Adipose tissue (tissue), 3 donors: ENCODE results near the gene SF1. TPM values are rescaled to one million over a fixed set of nuclear protein-coding genes. Genes with fewer than 3 reads are reported as not detected.

Experiments used
- H3K27ac ChIP-seq: one replicate; pipeline ENCODE4 v1.5.1; 2013; ENCODE audit warnings: low read depth, low read length
- WGBS, 3 donors: extraction: QIAGEN DNeasy Blood & Tissue Kit; methylation state at CpG; one replicate each; pipeline ENCODE4 v1.1.7; 2013; 5-methylcytosine and 5-hydroxymethylcytosine counted together
- polyA plus RNA-seq, 3 donors: library from polyadenylated mRNA; stranded (reverse); fragments of 200-250 nt; gene quantifications; one replicate each; pipeline ENCODE4 v1.2.3, GENCODE V29; 2013
- donor health status: healthy with polysubstance abuse.
- donor health status: Bipolar disorder and iron deficiency.
- donor health status: healthy.

SF1 gene
- polyA plus RNA-seq, 3 donors = 51.6 to 156 (median 124) TPM

- 94 to 95% (median 94%) methylated on average over 21 of the region's 21 CpGs for WGBS, 3 donors
Measured at GRCh38 chr11:64754919-64755662, 23.3 kb downstream of the SF1 start.

GRCh38 chr11:64754124-64754918 is 24.0 kb downstream of the SF1 start:
- H3K27ac ChIP-seq = no peak overlapping the region
- 85 to 89% (median 87%) methylated on average over 25 to 26 of the region's 26 CpGs for WGBS, 3 donors

More at GRCh38 chr11:64754919-64755662, 23.3 kb downstream of the SF1 start:
- H3K27ac ChIP-seq = no peak overlapping the region

GRCh38 chr11:64753380-64754123 is 24.8 kb downstream of the SF1 start:
- no peak overlapping the region for H3K27ac ChIP-seq
- WGBS, 3 donors = 93 to 96% (median 96%) methylated on average over 43 of the region's 43 CpGs

DNA sequence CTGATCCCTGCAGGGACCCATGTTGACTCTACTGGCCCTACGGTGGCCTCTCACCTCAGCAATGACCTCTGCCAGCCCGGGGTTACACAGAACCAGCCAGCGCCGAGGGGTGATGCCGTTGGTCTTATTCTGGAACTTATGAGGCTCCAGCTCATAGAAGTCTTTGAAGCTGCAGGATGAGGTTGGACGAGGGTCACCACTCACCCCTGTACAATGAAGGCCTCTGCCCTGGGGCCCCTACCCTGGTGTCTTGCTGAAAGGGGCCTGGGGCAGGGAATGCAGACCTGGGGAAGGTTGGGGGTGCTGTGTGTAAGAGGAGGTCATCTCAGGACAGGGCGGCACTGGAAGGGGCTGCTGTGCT is 25.3 kb downstream of the SF1 start:
- 87 to 92% (median 89%) methylated on average over 7 of the region's 7 CpGs for WGBS, 3 donors
- H3K27ac ChIP-seq = no peak overlapping the region

- 86 to 89% (median 88%) methylated on average over 12 to 14 of the region's 14 CpGs for WGBS, 3 donors
- H3K27ac ChIP-seq = no peak overlapping the region
Measured at GRCh38 chr11:64752175-64752970, 26.0 kb downstream of the SF1 start.

GRCh38 chr11:64751580-64751979 is 26.8 kb downstream of the SF1 start:
- H3K27ac ChIP-seq = no peak overlapping the region
- WGBS, 3 donors = 93 to 95% (median 95%) methylated on average over 9 of the region's 9 CpGs

DNA sequence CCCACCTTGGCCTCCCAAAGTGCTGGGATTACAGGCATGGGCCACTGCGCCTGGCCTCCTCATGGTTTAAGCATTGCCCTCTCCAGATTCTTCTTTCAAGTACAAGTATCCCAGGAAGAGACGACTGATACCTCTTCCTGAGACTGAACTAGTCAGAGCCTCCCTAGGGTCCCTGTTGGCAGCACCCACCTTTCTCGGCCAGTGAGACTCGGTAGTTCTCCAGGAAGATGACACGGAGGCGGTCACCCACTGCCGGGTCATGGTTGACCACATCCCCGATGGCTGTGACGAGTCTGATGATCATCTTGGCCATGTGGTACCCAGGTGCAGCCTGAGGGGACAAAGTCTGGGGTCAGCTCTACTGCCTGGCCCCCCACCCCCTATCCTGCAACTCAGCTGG is 27.2 kb downstream of the SF1 start:
- H3K27ac ChIP-seq = no peak overlapping the region
- 90 to 96% (median 92%) methylated on average over 9 of the region's 9 CpGs for WGBS, 3 donors

DNA sequence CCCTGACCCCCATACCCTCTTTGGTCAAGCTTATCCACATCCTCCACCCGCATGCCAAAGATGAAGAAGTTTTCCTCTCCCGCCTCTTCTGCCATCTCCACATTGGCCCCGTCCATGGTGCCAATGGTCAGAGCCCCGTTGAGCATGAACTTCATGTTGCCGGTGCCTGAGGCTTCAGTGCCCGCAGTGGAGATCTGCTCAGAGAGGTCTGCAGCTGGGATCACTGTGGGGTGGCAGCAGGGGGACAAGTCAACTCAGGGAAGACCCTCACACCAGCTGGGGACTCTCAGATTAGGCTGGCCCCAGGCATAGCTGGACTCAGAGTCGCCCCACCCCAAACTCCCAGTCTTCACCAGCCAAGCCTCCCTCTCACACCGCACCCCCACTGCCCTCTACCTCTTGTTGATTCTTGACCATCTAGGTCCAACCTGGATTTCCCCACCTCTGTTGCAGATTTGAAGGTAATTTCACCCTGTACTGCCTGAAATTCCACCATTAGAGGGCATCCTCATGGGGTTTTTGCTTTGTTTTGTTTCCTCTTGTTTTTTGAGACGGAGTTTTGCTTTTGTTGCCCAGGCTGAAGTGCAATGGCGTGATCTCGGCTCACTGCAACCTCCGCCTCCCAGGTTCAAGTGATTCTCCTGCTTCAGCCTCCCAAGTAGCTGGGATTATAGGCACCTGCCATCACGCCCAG is 27.8 kb downstream of the SF1 start:
- H3K27ac ChIP-seq = no peak overlapping the region
- WGBS, 3 donors = 92 to 93% (median 93%) methylated on average over 13 of the region's 13 CpGs

GRCh38 chr11:64747961-64748665 is 30.2 kb downstream of the SF1 start:
- WGBS, 3 donors = 75 to 82% (median 76%) methylated on average over 14 to 15 of the region's 15 CpGs
- H3K27ac ChIP-seq = no peak overlapping the region

DNA sequence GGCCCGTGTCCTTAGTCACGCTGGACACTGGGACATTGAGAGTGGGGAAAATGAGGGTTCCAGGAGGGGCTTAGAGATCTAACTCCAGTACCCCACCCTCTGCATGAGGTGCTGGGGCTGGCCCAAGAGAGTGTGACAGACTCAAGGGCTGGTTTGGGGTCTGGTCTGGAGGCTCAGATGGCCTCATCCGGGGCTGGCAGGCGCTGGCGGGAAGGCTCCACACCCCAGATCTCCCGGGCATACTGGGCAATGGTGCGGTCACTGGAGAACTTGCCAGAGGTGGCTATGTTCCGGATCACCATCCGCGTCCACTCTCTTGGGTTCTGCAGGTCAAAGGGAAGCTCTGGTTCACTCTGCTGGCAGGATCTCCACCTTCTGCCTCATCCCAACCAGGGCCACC is 31.9 kb downstream of the SF1 start:
- peak overlapping the region; percentile 13 for H3K27ac ChIP-seq
- 63 to 75% (median 67%) methylated on average over 10 of the region's 10 CpGs for WGBS, 3 donors

- H3K27ac ChIP-seq = peak overlapping the region; percentile 65
- 1 to 4% (median 2%) methylated on average over 46 to 52 of the region's 52 CpGs for WGBS, 3 donors
Measured at GRCh38 chr11:64745521-64746328, 32.6 kb downstream of the SF1 start.

DNA sequence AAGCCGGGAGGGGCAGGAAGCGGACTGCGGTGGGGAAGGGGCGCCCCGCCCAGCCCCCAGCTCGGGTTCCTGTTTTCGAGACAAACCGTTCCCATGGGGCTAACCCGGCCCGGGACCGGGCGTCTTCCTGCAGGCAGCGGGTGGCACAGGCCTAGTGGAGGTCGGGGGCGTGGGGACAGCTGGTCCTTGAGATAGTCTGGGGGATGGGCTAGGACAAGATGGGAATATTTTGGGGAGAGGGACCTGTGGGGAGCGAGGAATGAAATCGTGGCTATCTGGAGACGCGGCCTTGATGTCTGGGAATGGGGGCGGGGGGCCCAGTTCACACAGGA is 33.2 kb downstream of the SF1 start:
- H3K27ac ChIP-seq = peak overlapping the region; percentile 65
- WGBS, 3 donors = 1 to 2% (median 1%) methylated on average over 14 to 20 of the region's 20 CpGs

GRCh38 chr11:64744544-64745188 is 33.7 kb downstream of the SF1 start:
- H3K27ac ChIP-seq = no peak overlapping the region
- 0 to 2% (median 0%) methylated on average over 16 to 84 of the region's 89 CpGs for WGBS, 3 donors

DNA sequence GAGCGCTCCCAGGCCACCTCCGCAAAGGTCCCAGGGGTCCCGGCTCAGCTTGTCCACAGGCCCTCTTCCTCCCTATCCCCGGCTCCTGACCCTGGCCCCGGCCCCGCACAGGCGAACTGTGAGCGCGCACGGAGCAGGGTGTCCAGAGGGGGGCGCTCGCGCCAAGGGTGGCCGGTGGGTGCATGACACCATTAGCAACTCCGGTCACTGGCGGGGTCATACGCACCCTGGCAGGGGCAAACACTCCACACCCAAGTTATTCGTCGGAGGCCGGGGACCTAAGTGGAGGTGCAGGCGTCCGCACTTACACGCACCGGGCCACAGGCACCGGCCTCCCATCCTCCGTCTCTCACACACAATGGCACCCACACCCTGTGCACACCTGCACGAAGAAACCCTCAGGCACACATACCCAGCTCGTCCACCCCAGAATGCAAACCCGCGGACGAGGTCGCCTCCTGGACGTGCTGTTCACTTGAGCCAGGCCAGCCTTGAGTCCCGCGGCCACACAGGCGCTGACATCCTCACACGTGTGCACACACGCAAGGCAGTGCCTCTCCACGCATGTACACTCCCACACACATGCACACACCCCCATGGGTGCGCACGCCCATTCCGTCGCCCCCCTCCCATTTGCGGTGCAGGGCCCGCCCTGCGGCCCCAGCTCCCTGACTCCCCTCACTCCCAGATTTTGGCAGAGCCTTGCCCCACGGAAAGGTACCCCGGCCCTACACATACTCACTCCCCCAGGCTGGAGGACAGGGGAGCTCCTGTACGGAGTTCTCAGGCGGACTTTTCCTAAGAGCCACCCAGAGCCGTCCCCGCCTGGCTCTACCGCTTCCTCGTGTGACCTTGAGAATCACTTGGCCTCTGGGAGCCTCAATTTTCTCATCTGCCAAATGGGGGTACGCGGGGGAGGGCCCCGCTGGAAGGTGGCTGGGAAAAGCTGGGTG is 34.5 kb downstream of the SF1 start, which contains the start of gene RASGRP2:
TSS of gene RASGRP2 (minus strand) at position 552 of the 953 bp plus-strand sequence. CDS start 1,276 bp downstream, outside the sequence.
- peak within 1 kb of the TSS; percentile 14 for H3K27ac ChIP-seq
- WGBS, 3 donors = 1 to 2% (median 1%) methylated on average over 57 of the region's 57 CpGs
